Left renal cortex interstitium (tissue), 4 donors: ENCODE data around the gene CMSS1. TPM values are rescaled to one million over a fixed set of nuclear protein-coding genes. Genes with fewer than 3 reads are reported as not detected.
"Not testable (repeated sequence)": the region's sequence is repeated elsewhere in the genome, so short reads cannot be mapped to it uniquely, and the experiment has no call there.

Source experiments
- DNase-seq, 4 donors: peaks; one replicate each; pipeline ENCODE4 v3.0.0-alpha.2; 2013; ENCODE audit warnings: low read depth in 4 of 4, low spot score in 2 of 4, missing footprints in 1 of 4
- polyA plus RNA-seq, 4 donors: library from polyadenylated mRNA; unstranded; fragments of 120-200 nt; gene quantifications; one replicate each; pipeline ENCODE4 v1.2.1, GENCODE V29; 2013; ENCODE audit not compliant: insufficient read length in 4 of 4

Gene CMSS1
- polyA plus RNA-seq, 4 donors, result 40.5 to 48.1 (median 44.9) TPM

GRCh38 chr3:99810403-99810802 lies 7.3 kb upstream of the CMSS1 start:
- no peak for DNase-seq

- peak in 2 of 4 donors; percentile 2 to 7 for DNase-seq
Measured at GRCh38 chr3:99817047-99817436, 620 bp upstream of the CMSS1 start.

DNA sequence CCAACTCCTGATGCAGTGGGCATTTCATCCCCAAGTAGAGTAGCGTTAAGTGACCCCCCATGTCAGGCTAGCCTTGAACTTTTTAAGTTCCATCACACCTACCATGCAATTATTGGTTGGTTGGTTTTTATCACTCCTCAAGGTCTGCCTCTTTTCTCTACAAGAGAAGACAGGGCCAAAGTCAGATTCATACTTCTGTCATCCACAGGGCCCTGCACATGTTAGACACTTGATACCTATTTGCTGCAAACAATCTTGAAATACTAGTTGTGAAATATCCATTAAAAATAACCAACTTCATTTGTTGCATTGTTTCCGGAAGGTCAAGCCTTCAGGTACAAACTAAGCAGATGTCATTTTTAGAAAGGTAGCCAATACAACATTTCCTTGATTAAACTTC lies 1.2 kb downstream of the CMSS1 start:
- DNase-seq, result no peak

- DNase-seq, result no peak
Measured at GRCh38 chr3:99823723-99824711, 6.4 kb downstream of the CMSS1 start.

DNA sequence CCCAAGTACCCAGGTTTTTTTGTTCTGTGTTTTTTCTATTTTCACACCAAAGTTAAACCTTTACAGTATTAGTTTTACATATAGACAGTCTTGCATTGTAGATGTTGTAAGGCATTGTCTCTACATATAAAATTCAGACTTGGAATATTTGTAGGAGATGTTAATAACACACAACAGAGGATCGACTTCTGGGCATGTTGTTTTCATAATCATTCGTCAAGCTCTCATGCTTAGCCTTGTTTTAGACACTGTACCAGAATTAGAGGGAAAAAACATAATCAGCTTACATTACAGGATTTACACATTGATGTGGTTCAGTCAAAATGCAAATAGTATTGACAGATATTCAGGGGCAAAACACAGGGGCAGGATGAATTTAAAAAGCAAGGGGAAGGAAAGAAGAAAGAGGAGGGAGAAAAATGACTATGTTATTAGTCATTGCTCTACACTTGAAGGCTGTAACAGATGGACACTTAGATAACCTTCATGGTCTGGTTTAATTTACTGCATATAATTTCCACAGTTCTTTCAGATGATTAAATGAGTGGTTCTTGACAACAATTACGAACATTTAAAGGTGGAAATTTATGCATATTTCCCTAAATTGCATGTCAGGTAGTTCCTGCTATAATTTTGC lies 7.5 kb downstream of the CMSS1 start:
- DNase-seq, result no peak

GRCh38 chr3:99829844-99830243 lies 12.2 kb downstream of the CMSS1 start:
- DNase-seq, result no peak

- no peak for DNase-seq
Measured at GRCh38 chr3:99833617-99834205, 16.0 kb downstream of the CMSS1 start.

GRCh38 chr3:99834211-99834957 lies 16.7 kb downstream of the CMSS1 start:
- DNase-seq, result no peak

DNA sequence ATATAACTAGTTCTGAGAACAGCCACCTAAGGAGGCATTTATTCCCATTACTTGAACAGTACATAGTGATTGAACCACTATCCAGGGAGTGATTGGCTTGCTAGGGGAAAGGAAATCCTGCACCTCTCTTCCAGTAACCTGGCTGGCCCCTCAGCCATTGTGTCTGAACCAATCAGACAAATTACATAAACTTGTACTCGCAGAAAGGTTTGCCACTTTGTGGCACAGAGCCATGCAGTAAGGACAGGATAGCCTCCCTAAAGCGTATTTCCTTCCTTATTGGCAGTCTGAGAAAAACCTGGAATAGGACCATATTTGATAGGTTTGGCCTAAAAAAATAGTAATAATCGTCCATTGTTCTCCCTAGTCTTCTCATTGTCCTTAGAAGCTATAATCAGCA lies 19.0 kb downstream of the CMSS1 start:
- DNase-seq, result no peak

DNA sequence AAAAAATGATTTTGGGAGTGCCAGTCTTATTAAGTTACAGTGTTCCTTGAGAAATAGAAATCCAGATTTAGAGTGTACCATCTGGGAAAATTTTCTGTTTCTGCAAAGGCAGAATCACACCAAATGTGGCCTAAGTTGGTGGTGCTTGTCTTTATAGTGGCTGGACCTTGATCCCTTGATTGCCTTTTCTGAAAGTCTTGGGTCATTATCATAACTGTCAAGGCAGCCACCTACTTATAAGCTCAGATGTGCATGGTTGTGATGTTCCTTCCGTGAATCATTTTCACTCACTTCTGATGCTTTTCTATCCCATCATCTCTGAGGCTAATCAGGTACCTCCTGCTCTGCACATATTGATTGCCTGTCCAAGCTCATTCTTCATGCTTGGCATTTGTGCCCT lies 20.1 kb downstream of the CMSS1 start:
- DNase-seq, result no peak

GRCh38 chr3:99838755-99839154 lies 21.1 kb downstream of the CMSS1 start:
- DNase-seq, result no peak

GRCh38 chr3:99839613-99840012 lies 22.0 kb downstream of the CMSS1 start:
- no peak for DNase-seq

DNA sequence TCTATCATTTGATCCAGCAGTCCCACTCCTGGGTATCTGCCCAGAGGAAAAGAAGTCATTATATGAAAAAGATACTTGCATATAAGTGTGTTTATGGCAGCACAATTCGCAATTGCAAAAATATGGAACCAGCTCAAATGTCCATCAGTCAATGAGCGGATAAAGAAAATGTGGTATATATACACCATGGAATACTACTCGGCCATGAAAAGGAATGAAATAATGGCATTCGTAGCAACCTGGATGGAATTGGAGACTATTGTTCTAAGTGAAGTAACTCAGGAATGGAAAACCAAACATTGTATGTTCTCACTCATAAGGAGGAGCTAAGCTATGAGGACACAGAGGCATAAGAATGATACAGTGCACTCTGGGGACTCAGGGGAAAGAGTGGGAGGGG lies 24.3 kb downstream of the CMSS1 start:
- DNase-seq, result not testable (repeated sequence)

GRCh38 chr3:99842826-99843589 lies 25.3 kb downstream of the CMSS1 start:
- no peak for DNase-seq

- DNase-seq, result no peak
Measured at GRCh38 chr3:99843590-99844258, 26.1 kb downstream of the CMSS1 start.

- DNase-seq, result no peak
Measured at GRCh38 chr3:99845331-99845730, 27.7 kb downstream of the CMSS1 start.

- DNase-seq, result no peak
Measured at GRCh38 chr3:99845999-99846398, 28.3 kb downstream of the CMSS1 start.

DNA sequence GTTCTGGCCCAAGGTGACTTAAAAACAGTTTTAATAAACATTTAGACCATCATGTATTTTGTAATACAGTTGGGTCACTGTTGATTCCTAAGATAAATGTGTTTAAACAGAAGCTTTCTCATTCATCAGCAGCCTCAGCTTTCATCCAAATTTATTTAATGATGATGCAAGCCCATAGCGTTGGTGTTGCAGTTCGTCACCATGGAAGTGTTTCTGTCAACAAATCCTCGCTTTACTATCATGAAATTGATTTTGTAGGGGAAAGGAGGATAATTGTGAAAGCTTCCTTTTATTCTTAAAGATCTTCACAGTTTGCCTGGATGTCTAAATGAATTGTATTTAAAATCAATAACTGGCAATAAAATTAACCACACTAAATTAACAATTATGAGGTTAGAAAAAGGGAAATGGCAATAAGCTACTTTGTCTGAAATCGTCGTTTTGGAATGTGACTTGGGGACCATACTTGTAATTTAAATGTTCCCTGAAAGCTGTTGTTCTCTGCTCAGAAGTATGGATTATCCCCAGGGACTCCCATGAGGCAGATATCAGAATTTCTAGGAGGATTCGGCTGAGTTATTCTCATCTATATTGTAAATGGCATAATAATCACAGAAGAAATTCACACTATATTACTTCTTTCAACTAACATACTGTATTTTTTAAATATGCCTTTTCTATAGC lies 29.0 kb downstream of the CMSS1 start:
- no peak for DNase-seq

DNA sequence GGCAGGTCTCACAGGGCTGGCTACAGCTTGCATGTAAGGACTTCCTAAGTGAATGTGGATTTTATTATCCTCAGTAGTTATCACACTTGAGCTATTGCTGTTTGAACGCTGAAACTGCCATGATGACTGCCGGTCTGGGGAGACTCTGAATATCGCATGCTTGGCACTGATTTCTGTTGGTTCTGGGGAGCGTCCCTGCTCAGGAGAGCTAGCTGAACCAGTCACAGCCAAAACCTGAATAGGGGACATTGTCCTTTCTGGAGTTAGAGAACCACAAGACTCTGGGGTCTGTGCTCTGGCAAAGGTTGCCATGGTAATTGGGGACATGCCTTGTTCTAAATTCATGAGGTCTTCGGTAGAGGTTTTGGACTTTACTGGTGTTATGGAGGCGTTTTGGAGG lies 30.8 kb downstream of the CMSS1 start:
- no peak for DNase-seq
